H4 (cell line): Measurements from ENCODE around the gene FBXO41. TPM values are rescaled to one million over a fixed set of nuclear protein-coding genes. Genes with fewer than 3 reads are reported as not detected.

Source experiments
- DNase-seq: peaks from one replicate; pipeline ENCODE4 v3.0.0-alpha.2; 2015; ENCODE audit warnings: low spot score
- total RNA-seq: library from RNA; depleted of rRNA; stranded (reverse); fragments of >200 nt; shearing (Covaris generic); gene quantifications from 2 replicates; pipeline ENCODE4 v1.2.3, GENCODE V29; 2014; rRNA removed

The FBXO41 gene
- total RNA-seq: 0.99 and 2.3 TPM in 2 replicates

- peak; percentile 19 for DNase-seq
These were observed at the start of gene FBXO41 for GRCh38 chr2:73284296-73285158. FBXO41 (minus strand) TSS chr2:73284478; CDS start chr2:73269630, 14,848 bp downstream.

GRCh38 chr2:73334045-73334444, 49.8 kb upstream of the FBXO41 start:
- DNase-seq: no peak

GRCh38 chr2:73333564-73333963, 49.3 kb upstream of the FBXO41 start:
- DNase-seq: no peak

- no peak for DNase-seq
These were observed 39.9 kb upstream of the FBXO41 start for GRCh38 chr2:73324126-73324725.

GRCh38 chr2:73323551-73323950, 39.3 kb upstream of the FBXO41 start:
- no peak for DNase-seq

- DNase-seq: no peak
These were observed 30.2 kb upstream of the FBXO41 start for GRCh38 chr2:73314441-73314840.

- DNase-seq: no peak
These were observed 23.4 kb upstream of the FBXO41 start for GRCh38 chr2:73307720-73308119.

GRCh38 chr2:73301636-73302035, 17.4 kb upstream of the FBXO41 start:
- DNase-seq: no peak

- DNase-seq: no peak
These were observed 16.6 kb upstream of the FBXO41 start for GRCh38 chr2:73300926-73301325.

GRCh38 chr2:73297586-73297985, 13.3 kb upstream of the FBXO41 start:
- no peak for DNase-seq

- no peak for DNase-seq
These were observed 12.9 kb upstream of the FBXO41 start for GRCh38 chr2:73297151-73297559.

GRCh38 chr2:73295751-73296400, 11.6 kb upstream of the FBXO41 start:
- peak; percentile 30 for DNase-seq

- DNase-seq: no peak
These were observed 10.0 kb upstream of the FBXO41 start for GRCh38 chr2:73294239-73294638.

- peak; percentile 84 for DNase-seq
These were observed 9.4 kb upstream of the FBXO41 start, which contains the start of gene EGR4 for GRCh38 chr2:73293534-73294171. EGR4 (minus strand) TSS chr2:73293548; CDS start chr2:73293317, 231 bp downstream.

- no peak for DNase-seq
These were observed 8.7 kb upstream of the FBXO41 start for GRCh38 chr2:73292906-73293533.

- DNase-seq: no peak
These were observed 8.1 kb upstream of the FBXO41 start for GRCh38 chr2:73292316-73292905.

- no peak for DNase-seq
These were observed 7.4 kb upstream of the FBXO41 start for GRCh38 chr2:73291461-73292315.

- DNase-seq: no peak
These were observed 6.8 kb upstream of the FBXO41 start for GRCh38 chr2:73291093-73291460.

GRCh38 chr2:73290049-73290839, 6.0 kb upstream of the FBXO41 start:
- DNase-seq: peak; percentile 30
